Activated CD8-positive, alpha-beta T cell treated with anti-CD3 and anti-CD28 coated beads, Interleukin-2, amount 10 ng/mL, durations not matched to agents 7 days and 5 days (primary cell): Measurements from ENCODE around the gene DELE1. TPM values are rescaled to one million over a fixed set of nuclear protein-coding genes. Genes with fewer than 3 reads are reported as not detected.

Experiments used
- ATAC-seq: fragments of 150-1000 bp; cut with Tn5 transposase; one replicate; pipeline ENCODE4 v1.10.0; 2021; ENCODE audit warnings: moderate library complexity
- CTCF ChIA-PET: fragments of 350-600 bp; sonication (Branson Sonifier 250); formaldehyde crosslinking; loops from one replicate; lab custom pipeline; 2021; ENCODE audit warnings: antibody characterized with exemption; lab: Charles Lee
- POLR2A ChIA-PET: fragments of 350-600 bp; sonication (Branson Sonifier 250); formaldehyde crosslinking; loops from one replicate; lab custom pipeline; 2021; ENCODE audit warnings: antibody characterized with exemption; lab: Charles Lee
- DNase-seq: peaks from one replicate; pipeline ENCODE4 v3.0.0-alpha.2; 2020
- H3K27ac Mint-ChIP-seq: one replicate; pipeline ENCODE4 v1.8.0; 2021; ENCODE audit warnings: mild to moderate bottlenecking, mixed read lengths
- H3K27me3 Mint-ChIP-seq: one replicate; pipeline ENCODE4 v1.8.0; 2021; ENCODE audit warnings: low read depth, mixed read lengths
- H3K36me3 Mint-ChIP-seq: one replicate; pipeline ENCODE4 v1.8.0; 2021; ENCODE audit warnings: low read depth, mixed read lengths
- H3K4me1 Mint-ChIP-seq: one replicate; pipeline ENCODE4 v1.8.0; 2021; ENCODE audit warnings: low read depth, mixed read lengths
- H3K4me3 Mint-ChIP-seq: one replicate; pipeline ENCODE4 v1.8.0; 2021; ENCODE audit warnings: mild to moderate bottlenecking, mixed read lengths
- H3K9me3 Mint-ChIP-seq: one replicate; pipeline ENCODE4 v1.8.0; 2022; ENCODE audit warnings: mixed read lengths; ENCODE audit not compliant: insufficient read depth
- total RNA-seq, 2 experiments: library from RNA; stranded (reverse); gene quantifications; one replicate each; pipeline ENCODE4 v1.2.3, GENCODE V29; 2021

The DELE1 gene
- total RNA-seq = 10 to 100 TPM; 65.7 to 65.8 TPM

GRCh38 chr5:141923448-141924313 lies at the start of gene DELE1:
TSS of gene DELE1 (plus strand) at chr5:141923871. CDS start at chr5:141923942, 71 bp downstream.
- peaks cover 32% of the 10 kb centered on the region for H3K36me3 Mint-ChIP-seq
- ChIA-PET POLR2A (interaction anchor here (0.6 to 1.9 kb wide), 23 partner anchors 9 to 305 kb away, joined by 3 to 27 read pairs (median 4); partner anchors contain the start of genes DIAPH1, FCHSD1, NDFIP1 and PCDH12), CTCF (interaction anchor here (0.8 to 7.7 kb wide), 14 partner anchors 8 to 331 kb away, joined by 3 to 59 read pairs (median 3); partner anchors contain the start of genes PCDH12 and RNF14)
- ATAC-seq (peak; percentile 98), DNase-seq (peak; percentile 94)
- no peaks in the 10 kb centered on the region for H3K9me3 Mint-ChIP-seq
- H3K27me3 Mint-ChIP-seq = no peaks in the 10 kb centered on the region
- peak within 1 kb of the TSS; percentile 93 for H3K27ac Mint-ChIP-seq
- peak within 1 kb of the TSS; percentile 91 for H3K4me3 Mint-ChIP-seq
- peaks cover 38% of the 10 kb centered on the region for H3K4me1 Mint-ChIP-seq

DNA sequence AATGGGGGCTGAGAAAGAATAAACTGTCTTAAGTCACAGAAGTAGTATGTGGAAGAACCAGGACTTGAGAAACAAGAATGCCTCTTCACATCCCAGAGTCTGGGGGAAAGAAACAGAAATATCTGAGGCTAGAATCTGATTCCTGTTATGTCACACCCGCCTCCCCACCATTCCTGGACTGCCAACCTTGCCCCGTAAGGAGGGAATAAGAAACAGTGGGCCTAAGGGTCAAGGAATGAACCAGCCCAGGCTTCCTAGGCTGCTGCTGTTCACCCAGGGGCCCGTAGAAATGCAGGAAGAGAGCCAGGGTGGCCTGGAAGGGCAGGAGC lies 49.8 kb upstream of the DELE1 start:
- Mint-ChIP-seq H3K27me3 (peaks cover 59% of the 10 kb centered on the region), H3K4me3 (no peak overlapping the region), H3K9me3 (no peaks in the 10 kb centered on the region), H3K27ac (no peak overlapping the region), H3K4me1 (peaks cover 14% of the 10 kb centered on the region), H3K36me3 (no peaks in the 10 kb centered on the region)
- ChIA-PET CTCF (no interaction called here), POLR2A (no interaction called here)
- DNase-seq = no peak
- no peak for ATAC-seq

DNA sequence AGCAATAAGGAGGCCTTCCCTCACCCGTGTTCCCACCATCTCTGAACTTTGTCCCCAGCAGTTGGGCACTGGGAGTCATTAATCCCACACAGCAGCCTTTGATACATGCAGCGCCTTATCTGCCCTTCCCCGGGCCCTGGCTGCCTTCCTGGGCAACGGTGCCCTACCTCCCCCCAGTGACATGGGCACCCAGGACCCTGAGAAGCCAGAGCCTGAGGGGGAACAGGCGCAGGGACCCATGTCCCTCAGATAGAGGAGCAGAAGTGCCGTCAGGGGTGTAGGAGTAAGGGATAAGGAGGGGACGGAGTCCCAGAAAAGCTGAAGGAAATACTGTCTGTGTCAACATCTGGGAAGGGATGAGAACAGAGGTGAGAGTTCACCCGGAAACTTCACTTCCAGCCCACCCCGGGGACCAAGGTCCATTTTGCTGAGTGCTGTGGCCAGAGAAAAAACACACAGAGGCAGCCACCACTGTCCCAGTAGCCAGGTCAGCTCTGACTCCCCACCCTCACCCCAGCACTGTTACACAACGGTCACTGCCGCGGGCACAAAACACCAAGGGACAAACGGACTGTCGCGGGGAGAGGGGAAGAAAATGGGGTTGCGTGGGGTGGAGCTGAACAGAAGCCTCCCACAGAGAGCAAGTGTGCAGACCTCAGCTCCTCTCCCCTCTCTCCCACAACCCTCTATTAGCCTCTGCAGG lies 49.3 kb upstream of the DELE1 start:
- peaks cover 64% of the 10 kb centered on the region for H3K27me3 Mint-ChIP-seq
- H3K36me3 Mint-ChIP-seq = no peaks in the 10 kb centered on the region
- H3K27ac Mint-ChIP-seq = no peak overlapping the region
- CTCF ChIA-PET = no interaction called here
- H3K4me1 Mint-ChIP-seq = peaks cover 18% of the 10 kb centered on the region
- POLR2A ChIA-PET = no interaction called here
- no peak for ATAC-seq
- no peak overlapping the region for H3K4me3 Mint-ChIP-seq
- DNase-seq = no peak
- H3K9me3 Mint-ChIP-seq = no peaks in the 10 kb centered on the region

GRCh38 chr5:141875022-141875740 lies 48.5 kb upstream of the DELE1 start:
- no peaks in the 10 kb centered on the region for H3K36me3 Mint-ChIP-seq
- no peaks in the 10 kb centered on the region for H3K9me3 Mint-ChIP-seq
- ATAC-seq = no peak
- peaks cover 20% of the 10 kb centered on the region for H3K4me1 Mint-ChIP-seq
- peak; percentile 10 for DNase-seq
- H3K27ac Mint-ChIP-seq = no peak overlapping the region
- peaks cover 72% of the 10 kb centered on the region for H3K27me3 Mint-ChIP-seq
- ChIA-PET POLR2A (no interaction called here), CTCF (interaction anchor here (2.3 kb wide), 1 partner anchor 183 kb away, joined by 9 read pairs; no protein-coding TSS in a partner anchor)
- H3K4me3 Mint-ChIP-seq = no peak overlapping the region

DNA sequence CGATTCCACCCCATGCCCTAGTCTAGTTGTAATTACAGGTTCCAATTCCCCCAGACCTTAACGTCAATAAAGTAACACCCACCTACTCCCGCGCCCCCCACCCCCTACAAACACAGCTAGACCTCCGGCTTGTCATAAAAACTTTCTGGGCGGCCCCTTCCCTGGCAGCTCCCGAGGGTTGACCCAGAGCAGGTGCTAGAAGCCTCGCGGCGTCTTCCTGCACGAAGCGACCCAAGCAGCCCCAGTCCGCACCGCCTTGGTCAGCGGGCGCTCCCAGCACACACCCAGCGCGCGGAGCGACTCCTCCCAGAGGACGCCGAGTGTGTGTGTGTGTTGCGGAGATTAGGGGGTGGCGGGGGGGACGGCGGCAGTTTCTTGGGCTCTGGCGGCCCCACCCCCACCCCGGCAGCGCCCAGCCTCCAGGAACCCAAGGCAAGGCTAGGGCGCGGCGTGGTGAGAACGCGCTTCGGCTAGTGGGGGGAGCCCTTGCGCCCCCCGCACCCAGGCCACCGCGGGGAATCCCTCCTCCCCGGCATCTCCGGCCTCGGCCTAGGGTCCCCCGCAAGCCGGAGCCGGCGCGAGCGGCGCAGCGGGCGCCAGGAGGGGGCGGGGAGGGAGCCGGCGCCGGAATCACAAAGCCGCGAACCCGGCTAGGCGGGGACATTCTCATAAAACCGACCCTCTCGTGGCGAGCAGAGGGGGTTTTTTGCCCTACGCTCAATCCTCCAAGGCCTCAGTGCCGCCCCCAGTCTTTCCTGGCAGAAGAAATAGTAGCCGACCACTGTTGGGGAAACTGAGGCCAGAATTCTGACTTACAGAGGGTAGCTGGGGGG lies 47.7 kb upstream of the DELE1 start:
- ChIA-PET CTCF (interaction anchor here (0.7 to 2.3 kb wide), 2 partner anchors 26 to 184 kb away, joined by 3 to 9 read pairs; no protein-coding TSS in a partner anchor), POLR2A (no interaction called here)
- H3K27me3 Mint-ChIP-seq = peaks cover 74% of the 10 kb centered on the region
- H3K4me3 Mint-ChIP-seq = no peak overlapping the region
- H3K9me3 Mint-ChIP-seq = no peaks in the 10 kb centered on the region
- H3K4me1 Mint-ChIP-seq = peaks cover 20% of the 10 kb centered on the region
- no peak for DNase-seq
- H3K27ac Mint-ChIP-seq = no peak overlapping the region
- H3K36me3 Mint-ChIP-seq = no peaks in the 10 kb centered on the region
- no peak for ATAC-seq

GRCh38 chr5:141876628-141877355 lies 46.9 kb upstream of the DELE1 start:
- POLR2A ChIA-PET = no interaction called here
- peak; percentile 17 for DNase-seq
- CTCF ChIA-PET = interaction anchor here (0.7 to 7.8 kb wide), 5 partner anchors 27 to 207 kb away, joined by 3 to 145 read pairs (median 9); partner anchors contain the start of gene PCDH12
- H3K27ac Mint-ChIP-seq = no peak overlapping the region
- H3K9me3 Mint-ChIP-seq = no peaks in the 10 kb centered on the region
- no peak overlapping the region for H3K4me3 Mint-ChIP-seq
- no peak for ATAC-seq
- no peaks in the 10 kb centered on the region for H3K36me3 Mint-ChIP-seq
- H3K4me1 Mint-ChIP-seq = peaks cover 20% of the 10 kb centered on the region
- H3K27me3 Mint-ChIP-seq = peaks cover 76% of the 10 kb centered on the region

GRCh38 chr5:141877356-141878185 lies 46.1 kb upstream of the DELE1 start:
- ATAC-seq (no peak), DNase-seq (peak; percentile 26)
- H3K36me3 Mint-ChIP-seq = no peaks in the 10 kb centered on the region
- CTCF ChIA-PET = interaction anchor here (1.0 to 7.8 kb wide), 14 partner anchors 13 to 214 kb away, joined by 3 to 148 read pairs (median 16); partner anchors contain the start of genes ARAP3, PCDH12 and RNF14
- no peaks in the 10 kb centered on the region for H3K9me3 Mint-ChIP-seq
- peaks cover 78% of the 10 kb centered on the region for H3K27me3 Mint-ChIP-seq
- peak overlapping the region; percentile 22 for H3K4me3 Mint-ChIP-seq
- H3K4me1 Mint-ChIP-seq = peaks cover 23% of the 10 kb centered on the region
- POLR2A ChIA-PET = no interaction called here
- H3K27ac Mint-ChIP-seq = no peak overlapping the region

DNA sequence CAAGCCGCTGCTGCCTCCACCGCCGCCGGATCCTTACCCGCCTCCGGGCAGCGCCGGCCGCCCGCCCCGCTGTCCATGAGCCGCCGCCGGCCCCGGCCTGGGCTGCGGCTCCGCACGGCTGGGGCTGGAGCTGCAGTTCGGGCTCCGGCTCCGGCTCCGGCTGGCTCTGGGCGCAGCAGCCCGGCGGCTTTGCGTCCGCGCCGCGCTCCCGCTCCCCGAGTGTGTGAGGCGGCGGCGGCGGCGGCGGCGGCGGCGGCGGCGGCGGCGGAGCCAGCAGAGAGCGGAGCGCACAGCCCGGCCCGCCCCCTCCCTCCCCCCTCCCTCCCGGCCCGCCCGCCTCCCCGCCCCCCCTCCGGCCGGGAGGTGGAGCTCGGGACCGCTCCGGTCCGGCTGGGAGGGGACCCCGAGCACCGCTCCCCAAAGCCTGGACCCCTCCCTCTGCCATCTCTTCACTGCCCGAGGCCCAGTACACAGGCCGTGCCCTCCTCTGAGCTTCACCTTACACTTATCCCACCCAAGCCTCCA lies 45.4 kb upstream of the DELE1 start, which contains the start of gene PCDH1:
Gene PCDH1 (minus strand): TSS at position 225 of the 525 bp plus-strand sequence. CDS start 148 bp downstream, at position 77.
- H3K9me3 Mint-ChIP-seq = no peaks in the 10 kb centered on the region
- ATAC-seq (peak; percentile 21), DNase-seq (no peak)
- peaks cover 24% of the 10 kb centered on the region for H3K4me1 Mint-ChIP-seq
- peak within 1 kb of the TSS; percentile 30 for H3K4me3 Mint-ChIP-seq
- H3K27ac Mint-ChIP-seq = no peak within 1 kb of the TSS
- ChIA-PET POLR2A (interaction anchor here (0.5 kb wide), 1 partner anchor 41 kb away, joined by 3 read pairs; no protein-coding TSS in a partner anchor), CTCF (interaction anchor here (0.8 to 7.8 kb wide), 32 partner anchors 9 to 286 kb away, joined by 3 to 148 read pairs (median 7); partner anchors contain the start of genes ARAP3, HDAC3, PCDH12 and RELL2)
- H3K27me3 Mint-ChIP-seq = peaks cover 76% of the 10 kb centered on the region
- no peaks in the 10 kb centered on the region for H3K36me3 Mint-ChIP-seq

- Mint-ChIP-seq H3K27ac (no peak overlapping the region), H3K36me3 (no peaks in the 10 kb centered on the region), H3K9me3 (no peaks in the 10 kb centered on the region), H3K4me3 (peak overlapping the region; percentile 30), H3K4me1 (peaks cover 24% of the 10 kb centered on the region), H3K27me3 (peaks cover 79% of the 10 kb centered on the region)
- ChIA-PET CTCF (interaction anchor here (0.6 to 7.8 kb wide), 49 partner anchors 10 to 316 kb away, joined by 3 to 148 read pairs (median 5); partner anchors contain the start of genes ARAP3, DELE1, HDAC3 and PCDH12), POLR2A (interaction anchor here (0.5 to 1.4 kb wide), 6 partner anchors 42 to 178 kb away, joined by 3 to 5 read pairs (median 4); partner anchors contain the start of genes DELE1 and RNF14)
- ATAC-seq (peak; percentile 88), DNase-seq (peak; percentile 92)
These were observed 44.8 kb upstream of the DELE1 start for GRCh38 chr5:141878711-141879425.
